Astrocyte of the cerebellum (primary cell): ENCODE measurements around the gene AIG1.

Experiments
- DNase-seq: peaks from one replicate; pipeline ENCODE4 v3.0.0-alpha.2; 2011; ENCODE audit warnings: low read depth
- H3K4me3 ChIP-seq: 2 replicates; pipeline ENCODE4 v1.5.1; 2011; ENCODE audit warnings: mild to moderate bottlenecking, low read depth, low read length, moderate library complexity
- CTCF ChIP-seq: IDR thresholded peaks from 2 replicates; pipeline ENCODE4 v1.5.1; 2012; ENCODE audit warnings: low read length, low read depth, moderate library complexity, mild to moderate bottlenecking; ENCODE audit errors: missing control alignments
- in situ Hi-C: cut with HindIII; loops from 2 replicates; pipeline ENCODE4 v1.10.0; 2017; ENCODE audit warnings: low sequenced_read_pairs

Gene AIG1

DNA sequence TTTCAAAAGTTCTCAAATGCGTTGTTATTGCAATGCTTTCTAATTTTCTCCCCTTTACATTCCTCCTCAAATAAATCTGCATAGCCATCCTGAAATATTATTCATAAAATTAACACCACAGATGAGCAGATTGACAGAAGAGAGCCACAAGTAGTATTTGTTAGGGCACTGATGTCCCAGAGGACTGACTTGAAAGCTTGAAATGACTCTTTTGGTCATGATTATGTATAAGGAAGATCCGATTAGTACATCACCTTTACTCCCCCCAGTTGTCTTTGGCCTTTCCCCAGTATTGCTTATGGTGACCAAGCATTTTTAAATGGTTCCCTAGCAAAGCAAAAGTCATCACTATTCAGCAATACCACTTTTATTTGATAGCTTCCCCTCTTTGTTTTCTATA, 202.2 kb downstream of the AIG1 start:
- in situ Hi-C loops, result no loop called here
- DNase-seq, result no peak
- H3K4me3 ChIP-seq, result no peak overlapping the region
- TF ChIP-seq CTCF, result no peak

GRCh38 chr6:143264379-143264778, 203.7 kb downstream of the AIG1 start:
- in situ Hi-C loops, result no loop called here
- no peak for DNase-seq

GRCh38 chr6:143264986-143265764, 204.5 kb downstream of the AIG1 start:
- TF ChIP-seq CTCF, result no peak
- in situ Hi-C loops, result no loop called here
- H3K4me3 ChIP-seq, result no peak overlapping the region
- no peak for DNase-seq

More at GRCh38 chr6:143264379-143264778, 203.7 kb downstream of the AIG1 start:
- TF ChIP-seq CTCF, result no peak
- H3K4me3 ChIP-seq, result no peak overlapping the region

- H3K4me3 ChIP-seq, result no peak overlapping the region
- DNase-seq, result no peak
- TF ChIP-seq CTCF, result no peak
- in situ Hi-C loops, result no loop called here
Measured at GRCh38 chr6:143267760-143268159, 207.1 kb downstream of the AIG1 start.

- in situ Hi-C loops, result no loop called here
- no peak for DNase-seq
- no peak overlapping the region for H3K4me3 ChIP-seq
- TF ChIP-seq CTCF, result no peak
Measured at GRCh38 chr6:143268439-143268838, 207.8 kb downstream of the AIG1 start.

- peak; percentile 57 for DNase-seq
- H3K4me3 ChIP-seq, result no peak overlapping the region
- no peak for TF ChIP-seq CTCF
- in situ Hi-C loops, result no loop called here
Measured at GRCh38 chr6:143270026-143270425, 209.3 kb downstream of the AIG1 start.
